Measurements from ENCODE around the gene AGPS.
"Not testable (repeated sequence)": the region's sequence is repeated elsewhere in the genome, so short reads cannot be mapped to it uniquely, and the experiment has no call there.

Gene AGPS

GRCh38 chr2:177348733-177349693, 43.6 kb upstream of the AGPS start:
- H3K4me3 ChIP-seq (ENCODE audit: control insufficient read depth, low read depth, low read length): no peak overlapping the region
- TF ChIP-seq, protein P1, sequence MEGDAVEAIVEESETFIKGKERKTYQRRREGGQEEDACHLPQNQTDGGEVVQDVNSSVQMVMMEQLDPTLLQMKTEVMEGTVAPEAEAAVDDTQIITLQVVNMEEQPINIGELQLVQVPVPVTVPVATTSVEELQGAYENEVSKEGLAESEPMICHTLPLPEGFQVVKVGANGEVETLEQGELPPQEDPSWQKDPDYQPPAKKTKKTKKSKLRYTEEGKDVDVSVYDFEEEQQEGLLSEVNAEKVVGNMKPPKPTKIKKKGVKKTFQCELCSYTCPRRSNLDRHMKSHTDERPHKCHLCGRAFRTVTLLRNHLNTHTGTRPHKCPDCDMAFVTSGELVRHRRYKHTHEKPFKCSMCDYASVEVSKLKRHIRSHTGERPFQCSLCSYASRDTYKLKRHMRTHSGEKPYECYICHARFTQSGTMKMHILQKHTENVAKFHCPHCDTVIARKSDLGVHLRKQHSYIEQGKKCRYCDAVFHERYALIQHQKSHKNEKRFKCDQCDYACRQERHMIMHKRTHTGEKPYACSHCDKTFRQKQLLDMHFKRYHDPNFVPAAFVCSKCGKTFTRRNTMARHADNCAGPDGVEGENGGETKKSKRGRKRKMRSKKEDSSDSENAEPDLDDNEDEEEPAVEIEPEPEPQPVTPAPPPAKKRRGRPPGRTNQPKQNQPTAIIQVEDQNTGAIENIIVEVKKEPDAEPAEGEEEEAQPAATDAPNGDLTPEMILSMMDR (IDR thresholded peaks at IDR 0.05; ENCODE audit: control insufficient read depth, insufficient read depth, low read depth, low read length, missing control alignments): no peak
- no peak for DNase-seq (ENCODE audit: low read depth)

- not testable (repeated sequence) for H3K4me3 ChIP-seq (ENCODE audit: control insufficient read depth, low read depth, low read length); DNase-seq (ENCODE audit: low read depth)
Measured at GRCh38 chr2:177350624-177351023, 41.9 kb upstream of the AGPS start.

DNA sequence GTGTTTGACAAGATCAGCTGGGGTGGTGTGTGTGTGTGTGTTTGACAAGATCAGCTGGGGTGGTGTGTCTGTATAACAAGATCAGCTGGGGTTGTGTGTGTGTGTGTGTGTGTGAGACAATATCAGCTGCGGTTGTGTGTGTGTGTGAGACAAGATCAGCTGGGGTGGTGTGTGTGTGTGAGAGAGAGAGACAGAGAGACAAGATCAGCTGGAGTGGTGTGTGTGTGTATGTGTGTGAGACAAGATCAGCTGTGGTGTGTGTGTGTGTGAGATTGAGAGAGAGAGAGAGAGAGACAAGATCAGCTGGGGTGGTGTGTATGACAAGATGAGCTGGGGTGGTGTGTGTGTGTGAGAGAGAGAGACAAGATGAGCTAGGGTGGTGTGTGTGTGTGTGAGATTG, 41.5 kb upstream of the AGPS start:
- H3K4me3 ChIP-seq (ENCODE audit: control insufficient read depth, low read depth, low read length); DNase-seq (ENCODE audit: low read depth): not testable (repeated sequence)

GRCh38 chr2:177352441-177353186, 40.0 kb upstream of the AGPS start:
- H3K4me3 ChIP-seq (ENCODE audit: control insufficient read depth, low read depth, low read length): no peak overlapping the region
- DNase-seq (ENCODE audit: low read depth): no peak
- TF ChIP-seq, protein P1 (IDR thresholded peaks at IDR 0.05; ENCODE audit: control insufficient read depth, insufficient read depth, low read depth, low read length, missing control alignments): no peak

GRCh38 chr2:177353187-177353478, 39.4 kb upstream of the AGPS start:
- no peak overlapping the region for H3K4me3 ChIP-seq (ENCODE audit: control insufficient read depth, low read depth, low read length)
- DNase-seq (ENCODE audit: low read depth): peak; percentile 80
- TF ChIP-seq, protein P1 (IDR thresholded peaks at IDR 0.05; ENCODE audit: control insufficient read depth, insufficient read depth, low read depth, low read length, missing control alignments): no peak

- DNase-seq (ENCODE audit: low read depth): not testable (repeated sequence)
Measured at GRCh38 chr2:177354541-177354940, 38.0 kb upstream of the AGPS start.

DNA sequence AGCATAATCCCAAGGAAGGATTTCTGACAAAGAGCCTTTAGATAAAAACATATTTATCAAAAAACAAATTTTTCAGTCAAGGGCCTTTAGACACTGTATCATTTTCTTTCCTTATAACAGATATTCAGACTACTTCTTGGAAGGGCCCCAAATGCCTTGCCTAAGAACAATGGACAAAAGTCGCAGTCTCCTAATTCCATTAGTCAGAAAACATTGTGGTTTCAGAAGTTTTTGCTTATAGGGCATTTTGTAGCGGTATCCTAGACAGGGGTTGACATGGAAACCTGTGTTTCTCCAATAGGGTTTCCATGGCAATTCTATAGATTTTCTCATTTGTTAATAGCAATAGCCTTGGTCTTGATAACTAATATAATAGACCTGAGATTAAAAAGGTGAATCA, 36.7 kb upstream of the AGPS start:
- DNase-seq (ENCODE audit: low read depth): no peak
- TF ChIP-seq, protein P1 (IDR thresholded peaks at IDR 0.05; ENCODE audit: control insufficient read depth, insufficient read depth, low read depth, low read length, missing control alignments): no peak
- no peak overlapping the region for H3K4me3 ChIP-seq (ENCODE audit: control insufficient read depth, low read depth, low read length)

More at GRCh38 chr2:177354541-177354940, 38.0 kb upstream of the AGPS start:
- H3K4me3 ChIP-seq (ENCODE audit: control insufficient read depth, low read depth, low read length): not testable (repeated sequence)

DNA sequence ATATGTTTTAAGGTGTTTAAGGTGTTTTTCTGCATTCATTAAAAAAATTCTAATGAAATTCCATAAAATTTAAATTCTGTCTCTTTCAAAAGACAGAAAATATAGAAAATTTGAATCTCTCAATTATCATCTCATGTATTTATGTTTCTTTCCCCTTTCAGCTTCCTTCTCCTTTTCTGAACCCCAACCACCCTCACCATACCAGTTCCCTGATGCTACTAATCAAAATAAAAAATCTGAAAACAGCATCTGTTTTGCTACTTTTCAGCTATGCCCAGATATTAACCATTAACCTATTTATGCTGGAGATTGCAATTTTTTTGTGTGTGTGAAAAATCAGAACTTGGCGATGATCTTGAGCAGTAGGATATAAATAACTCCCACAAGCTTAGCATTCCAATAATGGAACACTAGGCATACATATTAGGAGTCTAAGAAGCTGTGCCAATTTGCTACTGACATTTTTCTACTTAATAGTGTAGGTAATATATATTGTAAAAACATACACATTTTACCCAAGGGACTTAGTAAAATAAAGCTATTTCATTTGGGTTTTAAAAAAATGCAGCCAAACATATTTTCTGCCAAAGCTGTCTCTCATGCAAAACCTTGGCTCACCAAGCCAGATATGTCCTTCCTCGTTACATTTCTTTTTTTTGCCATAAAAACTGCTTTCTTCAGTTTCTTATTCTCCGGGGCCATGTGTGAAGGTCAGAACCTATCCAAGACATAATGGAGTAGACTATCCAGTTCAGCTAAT, 32.6 kb upstream of the AGPS start:
- H3K4me3 ChIP-seq (ENCODE audit: control insufficient read depth, low read depth, low read length): no peak overlapping the region
- TF ChIP-seq, protein P1 (IDR thresholded peaks at IDR 0.05; ENCODE audit: control insufficient read depth, insufficient read depth, low read depth, low read length, missing control alignments): no peak
- DNase-seq (ENCODE audit: low read depth): no peak
